GM19438 (cell line): ENCODE results near the gene CSGALNACT2.

Source experiments
- ATAC-seq: cut with Tn5 transposase; IDR thresholded peaks from one replicate; pipeline ENCODE4 v1.9.1; 2021; ENCODE audit warnings: low read depth; ENCODE audit not compliant: unreplicated experiment

CSGALNACT2 gene

GRCh38 chr10:43224321-43224720 is 86.1 kb downstream of the CSGALNACT2 start:
- no peak for ATAC-seq

DNA sequence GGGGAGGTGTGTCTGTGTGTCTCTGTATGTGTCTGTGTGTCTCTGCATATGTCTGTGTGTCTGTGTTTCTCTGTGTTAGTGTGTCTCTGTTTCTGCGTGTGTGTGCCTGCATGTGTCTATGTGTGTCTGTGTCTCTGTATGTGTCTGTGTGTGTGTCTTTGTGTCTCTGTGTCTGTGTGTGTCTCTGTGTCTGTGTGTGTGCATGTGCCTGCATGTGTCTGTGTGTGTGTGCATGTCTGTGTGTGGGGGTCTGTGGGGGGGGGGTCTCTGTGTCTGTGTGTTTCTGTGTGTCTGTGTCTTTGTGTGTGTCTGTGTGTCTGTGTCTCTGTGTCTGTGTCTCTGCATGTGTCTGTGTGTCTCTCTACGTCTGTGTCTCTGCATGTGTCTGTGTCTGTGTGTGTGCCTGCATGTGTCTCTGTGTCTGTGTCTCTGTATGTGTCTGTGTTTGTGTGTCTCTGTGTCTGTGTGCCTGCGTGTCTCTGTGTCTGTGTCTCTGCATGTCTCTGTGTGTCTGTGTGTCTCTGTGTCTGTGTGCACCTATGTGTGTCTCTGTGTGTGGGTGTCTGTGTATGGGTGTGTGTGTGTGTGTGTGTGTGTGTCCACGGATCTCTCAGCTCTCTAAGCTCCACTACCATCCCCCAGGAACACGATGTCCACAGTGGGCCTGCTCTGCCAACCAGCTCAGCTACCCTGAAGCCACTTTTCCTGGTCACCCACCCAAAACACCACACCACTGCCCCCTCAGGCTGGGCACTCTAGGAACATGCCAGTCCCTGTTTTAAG is 87.0 kb downstream of the CSGALNACT2 start:
- no peak for ATAC-seq

GRCh38 chr10:43225787-43226153 is 87.5 kb downstream of the CSGALNACT2 start:
- ATAC-seq: no peak

DNA sequence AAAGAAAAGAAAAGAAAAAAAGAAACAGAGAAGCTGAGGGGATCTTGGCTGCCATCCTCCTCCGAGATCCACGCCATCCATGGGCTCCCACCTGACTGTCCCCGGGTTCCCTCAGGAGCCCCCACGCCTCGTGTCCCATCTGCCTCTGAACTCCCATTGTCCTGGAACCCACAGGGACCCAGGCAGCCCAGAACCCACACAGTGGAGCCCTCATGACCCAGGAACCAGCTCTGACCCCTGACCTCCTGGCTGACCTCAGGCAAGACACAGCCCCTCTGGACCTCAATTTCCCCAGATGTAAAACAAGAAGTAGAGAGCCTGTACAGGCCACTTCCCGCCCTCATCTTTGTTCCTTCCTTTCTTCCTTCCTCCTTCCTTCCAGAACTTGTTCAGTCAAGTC is 88.2 kb downstream of the CSGALNACT2 start:
- ATAC-seq: no peak

DNA sequence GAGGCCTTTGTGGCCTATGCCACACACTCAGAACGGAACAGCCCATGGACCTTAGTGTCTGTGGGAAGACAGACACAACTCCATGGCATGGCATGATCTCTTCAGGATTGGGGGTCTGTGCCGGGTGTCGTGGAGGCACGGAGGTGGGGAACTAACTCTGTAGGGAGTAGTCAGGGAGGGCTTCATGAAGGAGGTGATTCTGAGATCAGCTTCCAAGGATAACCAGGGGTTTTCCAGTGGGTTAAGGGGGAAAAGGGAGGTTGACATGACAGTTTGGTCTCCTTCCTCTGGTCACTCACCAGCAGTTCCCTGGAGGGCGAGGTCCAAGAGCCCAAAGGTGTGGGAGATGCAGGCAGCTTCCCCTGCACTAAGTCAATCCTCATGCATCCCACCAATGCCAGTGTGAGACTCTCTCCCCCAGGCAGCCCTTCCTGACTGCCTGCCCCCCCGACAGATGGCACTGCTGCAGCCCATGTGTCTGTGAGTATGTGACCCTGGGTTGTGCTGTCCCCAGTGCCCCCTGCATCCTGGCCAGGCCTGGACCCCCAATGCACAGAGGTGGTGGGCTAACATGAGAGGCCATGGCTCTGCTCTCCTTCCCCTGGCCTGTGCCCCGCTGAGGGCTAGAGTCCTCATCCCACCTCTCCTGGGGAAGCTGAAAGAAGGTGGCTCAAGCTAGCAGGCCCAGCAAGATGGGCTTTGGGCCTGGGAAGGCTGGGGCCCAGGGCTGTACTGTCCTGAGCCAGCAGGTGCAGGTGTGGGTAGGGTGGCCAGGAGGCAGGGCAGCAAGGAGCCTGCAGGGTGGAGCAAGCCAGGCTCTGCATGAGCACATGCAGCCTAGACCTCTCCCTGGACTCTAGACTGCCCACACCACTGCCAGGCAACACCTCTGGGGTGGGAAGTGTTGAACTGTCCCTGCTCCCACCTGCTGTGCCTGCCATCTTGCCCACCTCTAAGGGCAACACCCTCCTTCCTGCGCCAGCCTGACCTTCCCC is 88.9 kb downstream of the CSGALNACT2 start:
- no peak for ATAC-seq

DNA sequence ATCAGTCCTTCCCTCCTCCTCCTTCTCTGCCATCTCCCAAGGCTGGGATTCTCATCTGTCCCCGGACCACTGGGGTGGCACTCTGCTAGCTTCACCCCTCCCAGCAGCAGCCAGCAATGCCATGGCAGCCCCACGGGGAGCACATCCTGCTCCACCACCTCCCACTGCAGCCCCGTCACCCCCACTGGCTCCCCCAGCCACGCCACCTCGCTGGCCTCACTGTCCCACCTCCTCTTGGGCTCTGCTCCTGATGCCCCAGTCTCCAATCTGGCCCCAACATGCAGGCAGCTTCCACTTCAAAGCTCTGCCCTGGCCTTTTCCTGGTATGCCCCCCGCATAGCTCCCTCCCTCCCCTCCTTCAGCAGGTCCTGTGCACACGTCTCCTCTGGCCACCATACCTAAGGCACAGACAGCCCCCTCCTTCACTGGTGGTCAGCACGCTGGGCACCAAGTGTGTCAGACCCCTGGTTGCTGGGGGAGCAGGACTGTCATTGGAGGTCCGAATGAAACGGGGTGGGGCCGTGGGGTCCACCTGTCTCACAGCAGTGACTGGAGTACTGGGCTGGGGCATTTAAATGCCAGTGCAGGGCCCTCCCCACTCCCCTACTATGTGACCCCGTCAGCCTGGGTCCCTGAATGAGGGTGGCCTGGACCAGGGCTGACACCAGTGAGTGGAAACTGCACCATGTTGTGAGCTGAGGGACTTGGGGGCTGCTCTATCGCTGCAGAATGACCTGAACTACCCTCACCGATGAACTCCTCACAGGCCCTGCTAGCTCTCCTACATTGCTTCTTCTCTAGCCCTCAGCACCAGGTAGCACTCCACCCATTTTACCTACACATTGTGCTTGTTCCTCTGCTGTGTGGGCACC is 89.9 kb downstream of the CSGALNACT2 start:
- ATAC-seq: no peak

DNA sequence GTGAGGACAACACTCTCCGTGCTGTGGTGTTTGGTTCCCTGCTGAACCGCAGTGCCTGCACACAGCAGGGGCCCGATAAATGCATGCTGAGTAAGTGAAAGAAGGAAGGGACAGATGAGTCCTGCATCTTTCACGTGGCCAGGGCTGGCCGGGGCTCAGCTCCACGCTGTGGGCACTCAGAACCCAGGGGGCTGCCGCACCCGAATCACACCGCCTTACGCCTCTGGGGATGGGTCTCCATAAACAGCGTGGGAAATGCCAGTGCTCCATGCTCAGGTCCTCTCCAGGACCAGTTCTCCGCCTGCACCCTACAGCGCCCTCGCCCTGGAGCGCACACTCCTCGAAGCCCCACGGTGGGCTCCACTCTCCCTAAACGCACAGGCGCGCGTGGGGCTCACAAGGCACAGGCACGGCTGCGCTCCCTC is 90.5 kb downstream of the CSGALNACT2 start:
- ATAC-seq: no peak

- no peak for ATAC-seq
These were observed 91.2 kb downstream of the CSGALNACT2 start for GRCh38 chr10:43229208-43230061.

GRCh38 chr10:43230101-43230908 is 92.1 kb downstream of the CSGALNACT2 start:
- ATAC-seq: no peak

GRCh38 chr10:43230909-43231522 is 92.8 kb downstream of the CSGALNACT2 start:
- peak; percentile 24 for ATAC-seq

DNA sequence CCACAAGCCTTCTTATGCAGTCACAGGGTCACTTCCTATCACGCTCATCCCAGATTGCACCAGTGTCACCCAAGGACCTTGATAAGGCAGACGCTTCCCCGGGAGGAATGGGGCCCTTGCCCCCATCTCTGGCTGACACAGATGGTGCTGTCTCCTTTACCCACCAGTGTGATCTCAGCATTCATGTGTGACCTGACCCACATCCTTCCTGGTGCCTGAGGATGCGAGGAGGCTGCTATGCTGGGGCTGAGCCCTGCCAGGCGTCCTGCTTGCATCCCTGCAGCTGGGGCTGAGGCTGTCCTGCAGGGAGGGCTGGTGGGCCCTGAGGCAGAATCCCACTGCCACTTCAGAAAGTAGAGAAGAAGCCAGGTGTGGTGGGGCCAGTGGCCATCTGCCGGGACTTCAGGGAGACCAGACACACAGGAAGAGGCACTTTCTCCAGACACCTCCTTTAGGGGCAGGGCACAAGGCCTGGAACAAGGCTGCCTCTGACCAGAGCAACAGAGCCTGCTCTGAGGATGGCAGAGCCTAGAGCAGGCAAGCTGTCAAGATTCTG is 93.4 kb downstream of the CSGALNACT2 start:
- ATAC-seq: peak; percentile 47

DNA sequence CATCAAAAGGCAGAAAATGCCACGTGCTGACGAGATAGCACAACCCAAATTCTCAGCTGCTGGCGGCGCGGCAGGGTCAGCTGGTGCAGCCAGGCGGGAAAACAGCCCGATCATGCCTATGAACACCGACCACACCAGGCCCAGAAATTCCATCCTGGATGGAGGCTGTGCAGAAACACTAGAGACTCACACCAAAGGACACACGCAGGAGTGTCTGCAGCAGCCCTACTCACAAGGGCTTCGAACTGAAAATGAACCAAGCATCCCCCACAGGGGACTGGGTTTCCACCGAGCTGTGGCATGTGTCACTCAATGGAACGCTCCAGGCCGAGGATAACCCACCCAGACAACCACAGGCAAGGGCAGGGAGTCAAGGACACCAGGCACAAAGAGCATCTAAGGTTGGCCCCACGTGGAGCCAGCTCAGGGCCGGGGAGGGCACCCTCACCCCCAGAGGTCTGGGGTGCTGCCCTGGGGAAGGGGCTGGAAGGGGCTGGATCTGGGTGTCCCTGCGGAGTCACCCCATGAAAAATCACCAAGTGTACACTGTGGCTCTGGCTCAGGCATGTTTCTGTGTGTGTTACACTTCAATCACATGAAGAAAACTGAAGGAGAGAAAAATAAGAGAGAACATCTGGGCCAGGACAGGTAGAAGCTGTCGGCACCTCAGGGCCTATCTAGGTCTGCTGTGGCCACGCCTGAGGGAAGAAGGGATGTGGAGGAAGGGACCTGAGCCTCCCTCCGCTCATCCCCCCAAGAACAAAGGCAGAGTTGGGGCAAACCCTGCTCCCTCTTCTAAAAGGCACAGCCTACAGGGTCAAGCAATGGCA is 95.6 kb downstream of the CSGALNACT2 start:
- no peak for ATAC-seq

- ATAC-seq: no peak
These were observed 96.3 kb downstream of the CSGALNACT2 start for GRCh38 chr10:43234471-43235041.
